Activated CD4-positive, alpha-beta T cell treated with anti-CD3 and anti-CD28 coated beads, Interleukin-10, Interleukin-2, amounts not matched to agents 100 ng/mL and 50 ng/mL, durations not matched to agents 16 hours and 8 hours (primary cell): ENCODE results near the gene CILP2.

Experiments used
- DNase-seq: peaks from one replicate; pipeline ENCODE4 v3.0.0-alpha.2; 2020

CILP2 gene

GRCh38 chr19:19538061-19538784 lies at the start of gene CILP2:
TSS of gene CILP2 (plus strand) at chr19:19538265. CDS start at chr19:19538350, 85 bp downstream.
- peak; percentile 34 for DNase-seq

- DNase-seq: peak; percentile 98
Observed at GRCh38 chr19:19488875-19489690, 49.0 kb upstream of the CILP2 start.

GRCh38 chr19:19489804-19490204 lies 48.3 kb upstream of the CILP2 start:
- DNase-seq: no peak

- DNase-seq: peak; percentile 85
Observed at GRCh38 chr19:19490214-19490968, 47.7 kb upstream of the CILP2 start.

- no peak for DNase-seq
Observed at GRCh38 chr19:19491321-19492025, 46.6 kb upstream of the CILP2 start.

- no peak for DNase-seq
Observed at GRCh38 chr19:19492026-19492610, 45.9 kb upstream of the CILP2 start.

GRCh38 chr19:19493841-19494546 lies 44.1 kb upstream of the CILP2 start:
- no peak for DNase-seq

- no peak for DNase-seq
Observed at GRCh38 chr19:19495614-19496603, 42.2 kb upstream of the CILP2 start.

- no peak for DNase-seq
Observed at GRCh38 chr19:19498255-19498991, 39.6 kb upstream of the CILP2 start.

GRCh38 chr19:19499272-19499995 lies 38.6 kb upstream of the CILP2 start:
- DNase-seq: no peak

GRCh38 chr19:19500975-19501644 lies 37.0 kb upstream of the CILP2 start:
- no peak for DNase-seq

GRCh38 chr19:19501798-19502197 lies 36.3 kb upstream of the CILP2 start:
- DNase-seq: no peak

- no peak for DNase-seq
Observed at GRCh38 chr19:19502281-19502680, 35.8 kb upstream of the CILP2 start.

GRCh38 chr19:19502808-19503602 lies 35.1 kb upstream of the CILP2 start:
- DNase-seq: no peak

- DNase-seq: no peak
Observed at GRCh38 chr19:19504754-19505668, 33.1 kb upstream of the CILP2 start.

- DNase-seq: no peak
Observed at GRCh38 chr19:19505669-19506326, 32.3 kb upstream of the CILP2 start.
